Upper lobe of left lung (tissue), 6 donors: Measurements from ENCODE around the gene ST8SIA5. TPM values are rescaled to one million over a fixed set of nuclear protein-coding genes. Genes with fewer than 3 reads are reported as not detected.

Source experiments
- ATAC-seq, 2 donors: fragments of 200-7000 bp; cut with Tn5 transposase; one replicate each; pipeline ENCODE4 v1.9.1; 2022; ENCODE audit warnings: mild to moderate bottlenecking in 2 of 2, moderate library complexity in 2 of 2; ENCODE audit not compliant: low FRiP score in 2 of 2
- DNase-seq, 2 donors: peaks; one replicate each; pipeline ENCODE4 v3.0.0-alpha.2; 2019 to 2020
- H3K27ac ChIP-seq, 4 donors: fragments of 200-600 bp; sonication (generic); one replicate each; pipeline ENCODE4 v1.5.1; 2016 to 2019
- H3K27me3 ChIP-seq, 4 donors: fragments of 200-600 bp; sonication (generic); one replicate each; pipeline ENCODE4 v1.5.1; 2017 to 2019
- H3K36me3 ChIP-seq, 4 donors: fragments of 200-600 bp; sonication (generic); one replicate each; pipeline ENCODE4 v1.5.1; 2016 to 2019
- H3K4me1 ChIP-seq, 4 donors: fragments of 200-600 bp; sonication (generic); one replicate each; pipeline ENCODE4 v1.5.1; 2018 to 2019
- H3K4me3 ChIP-seq, 4 donors: fragments of 200-600 bp; sonication (generic); one replicate each; pipeline ENCODE4 v1.5.1; 2017 to 2019; ENCODE audit warnings: mild to moderate bottlenecking in 2 of 4, moderate library complexity in 1 of 4
- H3K9me3 ChIP-seq, 4 donors: fragments of 200-600 bp; sonication (generic); one replicate each; pipeline ENCODE4 v1.5.1; 2018 to 2019
- EP300 ChIP-seq, 4 donors: sonication (generic); formaldehyde crosslinking; IDR thresholded peaks; one replicate each; pipeline ENCODE4 v1.5.1; 2017; ENCODE audit warnings: antibody characterized with exemption in 4 of 4, control low read depth in 2 of 4
- POLR2A ChIP-seq, 4 donors: fragments of 450-650 bp; IDR thresholded peaks; one replicate each; pipeline ENCODE4 v1.5.1; 2016 to 2017; ENCODE audit warnings: antibody characterized with exemption in 4 of 4, mild to moderate bottlenecking in 2 of 4
- POLR2AphosphoS5 ChIP-seq, 2 donors: sonication (generic); formaldehyde crosslinking; IDR thresholded peaks; one replicate each; pipeline ENCODE4 v1.5.1; 2017; ENCODE audit warnings: antibody characterized with exemption in 2 of 2
- WGBS, 2 donors: methylation state at CpG; one replicate each; pipeline ENCODE4 v1.1.5; 2017 to 2018; 5-methylcytosine and 5-hydroxymethylcytosine counted together
- total RNA-seq, 6 donors: library from RNA; depleted of rRNA in 4 of 6; stranded (reverse); fragments of >200 nt in 4 of 6; gene quantifications; one replicate each; pipeline versions ENCODE4 v1.1.0 to v1.2.1, GENCODE V29; 2016 to 2021
- TF ChIP-seq, protein P1 (sequence below), 6 experiments: fragments of 450-650 bp in 4 of 6; fragments of 200-600 bp in 2 of 6; sonication (generic) in 2 of 6; IDR thresholded peaks; one replicate each; pipeline ENCODE4 v1.5.1; 2016 to 2019; ENCODE audit warnings: antibody characterized with exemption in 6 of 6
- donor health status: DM: no; HTN: no; CAD: no; lungs with moderate emphysema.
- donor health status: DM: no; HTN: yes; CAD: no; lungs with severe emphysema.

ST8SIA5 gene
- total RNA-seq, 6 donors from 2014 or later, result 0.30 to 0.74 (median 0.50) TPM; not detected in 2

- TF ChIP-seq, protein P1, sequence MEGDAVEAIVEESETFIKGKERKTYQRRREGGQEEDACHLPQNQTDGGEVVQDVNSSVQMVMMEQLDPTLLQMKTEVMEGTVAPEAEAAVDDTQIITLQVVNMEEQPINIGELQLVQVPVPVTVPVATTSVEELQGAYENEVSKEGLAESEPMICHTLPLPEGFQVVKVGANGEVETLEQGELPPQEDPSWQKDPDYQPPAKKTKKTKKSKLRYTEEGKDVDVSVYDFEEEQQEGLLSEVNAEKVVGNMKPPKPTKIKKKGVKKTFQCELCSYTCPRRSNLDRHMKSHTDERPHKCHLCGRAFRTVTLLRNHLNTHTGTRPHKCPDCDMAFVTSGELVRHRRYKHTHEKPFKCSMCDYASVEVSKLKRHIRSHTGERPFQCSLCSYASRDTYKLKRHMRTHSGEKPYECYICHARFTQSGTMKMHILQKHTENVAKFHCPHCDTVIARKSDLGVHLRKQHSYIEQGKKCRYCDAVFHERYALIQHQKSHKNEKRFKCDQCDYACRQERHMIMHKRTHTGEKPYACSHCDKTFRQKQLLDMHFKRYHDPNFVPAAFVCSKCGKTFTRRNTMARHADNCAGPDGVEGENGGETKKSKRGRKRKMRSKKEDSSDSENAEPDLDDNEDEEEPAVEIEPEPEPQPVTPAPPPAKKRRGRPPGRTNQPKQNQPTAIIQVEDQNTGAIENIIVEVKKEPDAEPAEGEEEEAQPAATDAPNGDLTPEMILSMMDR (IDR thresholded peaks at IDR 0.05), result no peak
- TF ChIP-seq POLR2AphosphoS5 (IDR thresholded peaks at IDR 0.05), result no peak
- TF ChIP-seq POLR2A (IDR thresholded peaks at IDR 0.05), result no peak
- no peak for TF ChIP-seq EP300 (IDR thresholded peaks at IDR 0.05)
- WGBS, 2 donors, result 65 to 69% methylated on average over 2 to 3 of the region's 3 CpGs
- DNase-seq, result no peak
- no peak for ATAC-seq
- H3K27me3 ChIP-seq, result no peaks in the 10 kb centered on the region
- H3K27ac ChIP-seq, result no peak overlapping the region
- H3K4me1 ChIP-seq, result no peaks in the 10 kb centered on the region
- H3K9me3 ChIP-seq, result no peaks in the 10 kb centered on the region
- no peak overlapping the region for H3K4me3 ChIP-seq
- no peaks in the 10 kb centered on the region for H3K36me3 ChIP-seq
Measured at GRCh38 chr18:46696268-46696667, 60.6 kb downstream of the ST8SIA5 start.

GRCh38 chr18:46693996-46694395, 62.9 kb downstream of the ST8SIA5 start:
- DNase-seq, result no peak
- Histone ChIP-seq H3K36me3 (no peaks in the 10 kb centered on the region), H3K4me3 (no peak overlapping the region), H3K4me1 (no peaks in the 10 kb centered on the region), H3K9me3 (no peaks in the 10 kb centered on the region), H3K27ac (no peak overlapping the region), H3K27me3 (no peaks in the 10 kb centered on the region)
- TF ChIP-seq, protein P1 (IDR thresholded peaks at IDR 0.05), result no peak
- TF ChIP-seq POLR2AphosphoS5 (IDR thresholded peaks at IDR 0.05), result no peak
- TF ChIP-seq EP300 (IDR thresholded peaks at IDR 0.05), result no peak
- TF ChIP-seq POLR2A (IDR thresholded peaks at IDR 0.05), result no peak
- ATAC-seq, result no peak
- whole genome bisulfite sequencing, 2 donors, result 90 to 95% methylated on average over 2 of the region's 2 CpGs

DNA sequence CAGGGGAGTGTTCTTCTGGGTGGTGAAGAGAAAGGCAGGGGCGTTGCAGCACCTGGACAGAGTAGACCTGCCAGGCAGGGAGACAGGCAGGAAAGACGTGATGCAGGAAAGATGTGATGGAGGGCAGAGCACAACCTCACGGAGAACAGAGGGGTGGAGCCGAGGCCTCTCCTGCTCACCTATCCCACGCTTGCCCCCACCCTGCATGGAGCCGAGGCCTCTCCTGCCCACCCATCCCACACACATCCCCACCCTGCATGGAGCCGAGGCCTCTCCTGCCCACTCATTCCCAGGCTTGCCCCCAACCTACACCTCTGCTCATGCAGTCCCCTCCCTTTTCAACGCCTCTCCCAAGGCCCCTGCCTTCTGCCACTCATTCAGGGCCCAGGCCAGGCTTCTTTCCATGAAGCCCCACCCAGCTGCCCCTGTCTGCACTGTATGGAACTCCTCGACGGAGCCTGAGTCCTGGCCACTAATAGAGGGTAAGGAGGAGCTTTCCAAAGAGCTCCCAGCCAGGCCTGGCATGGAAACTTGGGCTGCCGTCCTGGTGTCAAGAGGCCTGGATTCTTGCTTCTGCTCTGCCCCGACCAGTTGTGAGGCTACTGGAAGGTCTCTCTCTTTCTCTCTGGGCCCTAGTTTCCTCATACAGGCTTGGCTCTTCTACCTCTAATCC, 67.9 kb downstream of the ST8SIA5 start:
- H3K9me3 ChIP-seq, result no peaks in the 10 kb centered on the region
- TF ChIP-seq POLR2A (IDR thresholded peaks at IDR 0.05), result no peak
- no peak for TF ChIP-seq POLR2AphosphoS5 (IDR thresholded peaks at IDR 0.05)
- TF ChIP-seq, protein P1 (IDR thresholded peaks at IDR 0.05), result no peak
- TF ChIP-seq EP300 (IDR thresholded peaks at IDR 0.05), result no peak
- 78 to 83% methylated on average over 12 of the region's 12 CpGs for WGBS, 2 donors
- no peaks in the 10 kb centered on the region for H3K4me1 ChIP-seq
- no peak overlapping the region for H3K27ac ChIP-seq
- H3K27me3 ChIP-seq, result no peaks in the 10 kb centered on the region
- peak; percentile 11 to 38 for ATAC-seq
- H3K36me3 ChIP-seq, result no peaks in the 10 kb centered on the region
- DNase-seq, result no peak
- H3K4me3 ChIP-seq, result no peak overlapping the region

DNA sequence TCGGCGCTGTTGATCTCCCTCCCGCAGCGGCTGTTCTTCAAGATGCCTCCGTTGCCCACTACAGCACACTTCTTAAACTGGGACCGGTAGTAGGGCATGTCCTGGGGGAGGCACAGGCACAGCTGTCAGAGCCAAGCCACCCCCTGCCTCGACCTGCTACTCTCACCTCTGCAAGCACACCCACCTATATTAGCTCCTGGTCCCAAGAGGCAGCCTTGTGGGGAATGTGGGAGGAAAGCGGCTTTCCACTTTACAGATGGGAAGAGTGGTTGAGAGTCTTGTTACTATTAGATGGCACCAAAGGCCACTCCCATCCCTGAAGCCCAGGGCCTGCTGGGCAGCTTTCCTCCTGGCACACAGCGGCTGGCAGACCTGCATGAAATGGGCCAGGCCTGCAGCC, 70.7 kb downstream of the ST8SIA5 start:
- TF ChIP-seq, protein P1 (IDR thresholded peaks at IDR 0.05), result no peak
- TF ChIP-seq POLR2AphosphoS5 (IDR thresholded peaks at IDR 0.05), result no peak
- TF ChIP-seq POLR2A (IDR thresholded peaks at IDR 0.05), result no peak
- no peak for TF ChIP-seq EP300 (IDR thresholded peaks at IDR 0.05)
- Histone ChIP-seq H3K36me3 (no peaks in the 10 kb centered on the region), H3K27ac (no peak overlapping the region), H3K4me3 (no peak overlapping the region), H3K4me1 (no peaks in the 10 kb centered on the region), H3K27me3 (no peaks in the 10 kb centered on the region), H3K9me3 (no peaks in the 10 kb centered on the region)
- 88 to 90% methylated on average over 8 to 9 of the region's 9 CpGs for WGBS, 2 donors
- DNase-seq (no peak), ATAC-seq (no peak)

GRCh38 chr18:46683252-46683651, 73.6 kb downstream of the ST8SIA5 start:
- DNase-seq (no peak), ATAC-seq (no peak)
- Histone ChIP-seq H3K36me3 (no peaks in the 10 kb centered on the region), H3K9me3 (no peaks in the 10 kb centered on the region), H3K27ac (no peak overlapping the region), H3K4me1 (no peaks in the 10 kb centered on the region), H3K27me3 (no peaks in the 10 kb centered on the region), H3K4me3 (no peak overlapping the region)
- 69 to 87% methylated on average over 4 of the region's 4 CpGs for WGBS, 2 donors
- TF ChIP-seq POLR2AphosphoS5 (IDR thresholded peaks at IDR 0.05) (no peak), EP300 (IDR thresholded peaks at IDR 0.05) (no peak)
- TF ChIP-seq, protein P1 (IDR thresholded peaks at IDR 0.05), result no peak
